Aorta (tissue), 5 donors: ENCODE measurements around the gene RPS3. TPM values are rescaled to one million over a fixed set of nuclear protein-coding genes. Genes with fewer than 3 reads are reported as not detected.

ENCODE experiments used
- ATAC-seq: fragments of 200-7000 bp; cut with Tn5 transposase; one replicate; pipeline ENCODE4 v1.9.1; 2022; ENCODE audit warnings: moderate library complexity; ENCODE audit not compliant: low FRiP score
- DNase-seq, 2 donors: peaks; one replicate each; pipeline ENCODE4 v3.0.0-alpha.2; 2020
- H3K27ac ChIP-seq, 2 donors: one replicate each; pipeline ENCODE4 v1.5.1; 2013; ENCODE audit warnings: low read length in 2 of 2, mild to moderate bottlenecking in 2 of 2, moderate library complexity in 2 of 2, control low read depth in 1 of 2, inconsistent platforms in 1 of 2, low read depth in 1 of 2
- H3K27me3 ChIP-seq, 2 donors: one replicate each; pipeline ENCODE4 v1.6.1; 2013; ENCODE audit warnings: control low read depth in 1 of 2, low read length in 1 of 2, mild to moderate bottlenecking in 1 of 2, moderate library complexity in 1 of 2; ENCODE audit not compliant: insufficient read depth in 2 of 2, control insufficient read depth in 1 of 2
- H3K36me3 ChIP-seq, 2 donors: one replicate each; pipeline ENCODE4 v1.6.1; 2013; ENCODE audit warnings: control low read depth in 1 of 2, low read length in 1 of 2, mild to moderate bottlenecking in 1 of 2; ENCODE audit not compliant: insufficient read depth in 2 of 2, control insufficient read depth in 1 of 2
- H3K4me1 ChIP-seq, 2 donors: one replicate each; pipeline ENCODE4 v1.6.1; 2013; ENCODE audit warnings: low read length in 2 of 2, control low read depth in 1 of 2, mild to moderate bottlenecking in 1 of 2, moderate library complexity in 1 of 2; ENCODE audit not compliant: insufficient read depth in 2 of 2, control insufficient read depth in 1 of 2
- H3K4me3 ChIP-seq, 2 donors: one replicate each; pipeline ENCODE4 v1.5.1; 2013; ENCODE audit warnings: low read length in 2 of 2, control low read depth in 1 of 2, mild to moderate bottlenecking in 1 of 2
- H3K9me3 ChIP-seq: one replicate; pipeline ENCODE4 v1.6.1; 2013; ENCODE audit warnings: mild to moderate bottlenecking, low read length; ENCODE audit not compliant: control insufficient read depth
- WGBS, 2 donors: extraction: QIAGEN DNeasy Blood & Tissue Kit; methylation state at CpG; one replicate each; pipeline ENCODE4 v1.1.7; 2013; 5-methylcytosine and 5-hydroxymethylcytosine counted together
- intact Hi-C, 2 donors: fragments of 100-400 bp; cut with DNase I; formaldehyde crosslinking; loops; one replicate each; pipeline versions ENCODE4 v1.14.2 to v1.15.0; 2022
- polyA plus RNA-seq, 2 donors: library from polyadenylated mRNA; stranded (reverse); fragments of 200-250 nt; gene quantifications; one replicate each; pipeline ENCODE4 v1.2.3, GENCODE V29; 2013
- total RNA-seq, 2 donors: library from RNA; stranded (reverse); fragmentation: NEBNext Ultra II Directional; extraction: Animal tissue kit (Norgen Biotek cat#: 25700); gene quantifications; one replicate each; pipeline ENCODE4 v1.2.1, GENCODE V29; 2021
- donor health status: healthy with polysubstance abuse.
- donor health status: Bipolar disorder and iron deficiency.
- donor health status: DM: no; HTN: no; CAD: no.
- donor health status: DM: no; HTN: no; CAD: no.
- donor health status: DM: yes; HTN: yes; CAD: no.

The RPS3 gene
- total and polyA plus RNA-seq, 4 donors = 1,466 to 3,688 (median 1,894) TPM

- Histone ChIP-seq H3K4me3 (no peak overlapping the region), H3K4me1 (no peaks in the 10 kb centered on the region), H3K9me3 (no peaks in the 10 kb centered on the region), H3K27me3 (no peaks in the 10 kb centered on the region), H3K36me3 (peaks cover 0 to 6% of the 10 kb centered on the region in 2 donors), H3K27ac (no peak overlapping the region)
- intact Hi-C loops = no loop called here
- ATAC-seq (no peak), DNase-seq (no peak)
- 77 to 78% methylated on average over 2 of the region's 2 CpGs for WGBS, 2 donors
These were observed 14.5 kb downstream of the RPS3 start for GRCh38 chr11:75413864-75414263.

- no peak for DNase-seq
- intact Hi-C loops = no loop called here
These were observed 21.1 kb downstream of the RPS3 start for GRCh38 chr11:75420224-75421034.

GRCh38 chr11:75421035-75421602, 21.8 kb downstream of the RPS3 start:
- Histone ChIP-seq H3K9me3 (no peaks in the 10 kb centered on the region), H3K4me1 (no peaks in the 10 kb centered on the region), H3K27me3 (no peaks in the 10 kb centered on the region), H3K36me3 (no peaks in the 10 kb centered on the region), H3K4me3 (no peak overlapping the region), H3K27ac (no peak overlapping the region)
- no peak for ATAC-seq
- DNase-seq = peak in 1 of 2 donors; percentile 12
- intact Hi-C loops = no loop called here
- WGBS, 2 donors = 89 to 90% methylated on average over 11 of the region's 11 CpGs

More at GRCh38 chr11:75420224-75421034, 21.1 kb downstream of the RPS3 start:
- H3K36me3 ChIP-seq = no peaks in the 10 kb centered on the region
- 92 to 93% methylated on average over 14 of the region's 14 CpGs for WGBS, 2 donors
- H3K27ac ChIP-seq = peak overlapping the region in 1 of 2 donors; percentile 62
- H3K4me3 ChIP-seq = no peak overlapping the region
- no peak for ATAC-seq
- no peaks in the 10 kb centered on the region for H3K4me1 ChIP-seq
- no peaks in the 10 kb centered on the region for H3K9me3 ChIP-seq
- no peaks in the 10 kb centered on the region for H3K27me3 ChIP-seq

- DNase-seq (peak in 1 of 2 donors; percentile 4), ATAC-seq (no peak)
- intact Hi-C loops = no loop called here
- no peak overlapping the region for H3K27ac ChIP-seq
- H3K4me1 ChIP-seq = no peaks in the 10 kb centered on the region
- H3K27me3 ChIP-seq = no peaks in the 10 kb centered on the region
- no peaks in the 10 kb centered on the region for H3K9me3 ChIP-seq
- H3K4me3 ChIP-seq = no peak overlapping the region
- H3K36me3 ChIP-seq = no peaks in the 10 kb centered on the region
- WGBS, 2 donors = 59 to 81% methylated on average over 2 of the region's 2 CpGs
These were observed 22.6 kb downstream of the RPS3 start for GRCh38 chr11:75421902-75422247.

- H3K4me1 ChIP-seq = no peaks in the 10 kb centered on the region
- no peaks in the 10 kb centered on the region for H3K36me3 ChIP-seq
- DNase-seq (peak in 1 of 2 donors; percentile 49), ATAC-seq (no peak)
- H3K27me3 ChIP-seq = no peaks in the 10 kb centered on the region
- no peaks in the 10 kb centered on the region for H3K9me3 ChIP-seq
- peak overlapping the region in 1 of 2 donors; percentile 64 for H3K27ac ChIP-seq
- H3K4me3 ChIP-seq = no peak overlapping the region
- intact Hi-C loops = no loop called here
- 78 to 80% methylated on average over 15 of the region's 15 CpGs for WGBS, 2 donors
These were observed 23.2 kb downstream of the RPS3 start for GRCh38 chr11:75422248-75423231.

GRCh38 chr11:75423721-75424120, 24.4 kb downstream of the RPS3 start:
- H3K4me3 ChIP-seq = no peak overlapping the region
- H3K36me3 ChIP-seq = no peaks in the 10 kb centered on the region
- intact Hi-C loops = no loop called here
- no peaks in the 10 kb centered on the region for H3K9me3 ChIP-seq
- WGBS, 2 donors = 81 to 91% methylated on average over 6 to 9 of the region's 9 CpGs
- DNase-seq (peak; percentile 34 to 59), ATAC-seq (no peak)
- no peak overlapping the region for H3K27ac ChIP-seq
- no peaks in the 10 kb centered on the region for H3K4me1 ChIP-seq
- H3K27me3 ChIP-seq = no peaks in the 10 kb centered on the region

- Histone ChIP-seq H3K4me3 (no peak overlapping the region), H3K36me3 (no peaks in the 10 kb centered on the region), H3K9me3 (no peaks in the 10 kb centered on the region), H3K27ac (no peak overlapping the region), H3K27me3 (no peaks in the 10 kb centered on the region), H3K4me1 (no peaks in the 10 kb centered on the region)
- intact Hi-C loops = no loop called here
- no peak for ATAC-seq
- DNase-seq = peak; percentile 3 to 6
- WGBS, 2 donors = 90 to 94% methylated on average over 1 of the region's 1 CpG
These were observed 25.1 kb downstream of the RPS3 start for GRCh38 chr11:75424396-75424795.

GRCh38 chr11:75425422-75425821, 26.1 kb downstream of the RPS3 start:
- no peak overlapping the region for H3K4me3 ChIP-seq
- 76 to 80% methylated on average over 27 to 29 of the region's 29 CpGs for WGBS, 2 donors
- H3K36me3 ChIP-seq = no peaks in the 10 kb centered on the region
- no peaks in the 10 kb centered on the region for H3K4me1 ChIP-seq
- DNase-seq = peak; percentile 42 to 73
- no peaks in the 10 kb centered on the region for H3K27me3 ChIP-seq
- ATAC-seq = no peak
- intact Hi-C loops = no loop called here
- no peak overlapping the region for H3K27ac ChIP-seq
- H3K9me3 ChIP-seq = no peaks in the 10 kb centered on the region
